HG02678 (cell line): ENCODE results near the gene AGPAT3.
A peak's percentile ranks its signal among the peaks of the same experiment; 100 is the strongest.

Source experiments
- ATAC-seq: cut with Tn5 transposase; IDR thresholded peaks from one replicate; pipeline ENCODE4 v1.9.1; 2021; ENCODE audit warnings: mild to moderate bottlenecking, moderate library complexity; ENCODE audit not compliant: unreplicated experiment

AGPAT3 gene

DNA sequence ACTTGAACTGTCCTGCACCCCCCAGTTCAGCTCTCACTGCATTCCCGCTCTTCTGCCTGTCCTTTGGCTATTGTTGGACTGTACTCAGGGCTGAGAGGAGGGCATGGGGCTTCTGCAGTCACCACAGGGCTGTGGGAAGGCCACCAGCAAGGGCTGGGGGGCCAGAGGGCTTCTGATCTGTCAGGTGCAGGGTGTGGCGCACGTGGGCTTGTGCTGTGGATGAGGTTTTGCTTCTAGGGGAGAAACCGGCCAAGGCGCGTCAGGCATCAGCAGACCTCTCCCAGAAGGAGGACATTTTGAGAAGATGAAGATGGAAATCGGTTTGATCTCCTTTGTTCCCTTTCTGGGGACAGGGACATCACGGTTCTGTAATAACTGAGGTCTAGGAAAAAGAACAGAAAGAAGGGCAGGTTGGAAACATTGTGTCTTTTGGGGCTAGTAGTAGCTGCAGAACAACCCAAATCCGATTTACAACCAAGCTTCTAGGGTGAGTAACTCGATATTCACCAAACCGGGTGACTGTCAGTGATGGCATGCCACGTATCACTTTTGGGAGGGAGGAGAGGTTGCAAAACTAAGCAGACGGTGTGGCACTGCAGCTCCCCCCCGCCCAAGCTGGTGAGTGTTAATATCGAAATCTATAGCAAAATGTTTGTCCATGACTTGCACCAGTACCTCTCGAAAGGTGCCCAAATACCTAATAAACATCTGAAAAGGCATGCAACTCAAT is 40.9 kb downstream of the AGPAT3 start:
- ATAC-seq, result no peak

GRCh38 chr21:43906585-43907370 is 41.8 kb downstream of the AGPAT3 start:
- ATAC-seq, result no peak

GRCh38 chr21:43907751-43908150 is 42.7 kb downstream of the AGPAT3 start:
- ATAC-seq, result no peak

GRCh38 chr21:43908167-43908566 is 43.1 kb downstream of the AGPAT3 start:
- no peak for ATAC-seq

GRCh38 chr21:43909741-43910400 is 44.8 kb downstream of the AGPAT3 start:
- no peak for ATAC-seq

DNA sequence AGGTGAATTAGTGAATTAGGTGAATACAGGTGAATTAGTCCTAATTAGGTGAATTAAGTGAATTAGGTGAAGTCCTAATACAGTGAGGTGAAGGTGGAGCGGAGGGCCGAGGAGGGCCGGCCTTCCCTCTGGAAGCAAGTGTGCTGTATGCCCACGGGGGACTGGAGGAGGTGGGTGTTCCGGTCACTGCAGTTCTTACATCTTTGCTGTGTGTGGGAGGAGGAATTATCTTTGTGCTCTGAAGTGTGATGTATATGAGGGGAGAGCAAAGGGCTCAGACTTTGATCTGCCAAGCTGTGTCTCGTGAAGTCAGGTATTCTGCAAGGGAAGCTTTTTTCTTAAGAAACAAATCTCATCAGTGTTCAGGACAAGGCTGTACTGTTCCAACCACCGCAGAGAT is 45.4 kb downstream of the AGPAT3 start:
- ATAC-seq, result no peak

GRCh38 chr21:43911015-43911934 is 46.3 kb downstream of the AGPAT3 start:
- no peak for ATAC-seq

GRCh38 chr21:43911935-43912487 is 47.0 kb downstream of the AGPAT3 start:
- no peak for ATAC-seq

DNA sequence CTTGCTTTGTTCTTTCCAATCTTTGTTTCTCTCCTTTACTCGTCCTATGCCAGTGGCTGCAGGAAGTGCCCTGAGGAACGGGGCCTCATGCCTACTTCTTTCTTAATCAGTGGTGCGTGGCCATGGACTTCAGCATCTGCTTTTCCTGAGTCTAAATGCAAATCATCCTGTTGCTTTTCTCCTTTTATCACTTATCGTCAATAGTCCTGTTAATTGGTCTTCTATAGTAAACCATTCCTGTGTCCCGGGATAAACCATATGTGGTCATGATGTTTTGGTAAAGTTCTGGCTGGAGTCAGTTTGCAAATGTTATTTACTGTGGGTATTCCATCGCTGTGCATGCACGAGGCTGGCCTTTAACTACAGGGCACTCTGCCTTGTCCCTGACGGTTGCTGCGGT is 47.5 kb downstream of the AGPAT3 start:
- ATAC-seq, result no peak

DNA sequence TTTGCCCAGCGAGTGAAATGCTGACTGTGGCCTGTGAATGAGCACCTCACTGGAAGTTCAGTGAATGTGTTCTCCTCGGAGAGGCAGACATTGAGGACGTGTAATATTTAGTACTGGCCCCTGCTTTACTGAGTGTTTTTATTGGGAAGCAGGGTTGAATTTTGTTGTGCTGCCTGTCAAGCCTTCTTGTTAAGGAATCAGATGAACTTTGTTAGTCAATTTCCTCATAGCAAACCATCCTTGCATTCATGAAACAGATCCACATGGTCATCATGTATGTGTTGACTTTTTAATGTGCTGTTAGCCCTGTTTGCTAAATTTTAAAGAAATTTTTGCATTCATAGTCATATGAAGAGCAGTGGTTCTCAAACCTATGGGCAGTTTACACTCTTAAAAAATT is 47.9 kb downstream of the AGPAT3 start:
- ATAC-seq, result no peak

- no peak for ATAC-seq
These were observed 48.9 kb downstream of the AGPAT3 start for GRCh38 chr21:43913928-43914327.

GRCh38 chr21:43916076-43916475 is 51.1 kb downstream of the AGPAT3 start:
- ATAC-seq, result no peak

DNA sequence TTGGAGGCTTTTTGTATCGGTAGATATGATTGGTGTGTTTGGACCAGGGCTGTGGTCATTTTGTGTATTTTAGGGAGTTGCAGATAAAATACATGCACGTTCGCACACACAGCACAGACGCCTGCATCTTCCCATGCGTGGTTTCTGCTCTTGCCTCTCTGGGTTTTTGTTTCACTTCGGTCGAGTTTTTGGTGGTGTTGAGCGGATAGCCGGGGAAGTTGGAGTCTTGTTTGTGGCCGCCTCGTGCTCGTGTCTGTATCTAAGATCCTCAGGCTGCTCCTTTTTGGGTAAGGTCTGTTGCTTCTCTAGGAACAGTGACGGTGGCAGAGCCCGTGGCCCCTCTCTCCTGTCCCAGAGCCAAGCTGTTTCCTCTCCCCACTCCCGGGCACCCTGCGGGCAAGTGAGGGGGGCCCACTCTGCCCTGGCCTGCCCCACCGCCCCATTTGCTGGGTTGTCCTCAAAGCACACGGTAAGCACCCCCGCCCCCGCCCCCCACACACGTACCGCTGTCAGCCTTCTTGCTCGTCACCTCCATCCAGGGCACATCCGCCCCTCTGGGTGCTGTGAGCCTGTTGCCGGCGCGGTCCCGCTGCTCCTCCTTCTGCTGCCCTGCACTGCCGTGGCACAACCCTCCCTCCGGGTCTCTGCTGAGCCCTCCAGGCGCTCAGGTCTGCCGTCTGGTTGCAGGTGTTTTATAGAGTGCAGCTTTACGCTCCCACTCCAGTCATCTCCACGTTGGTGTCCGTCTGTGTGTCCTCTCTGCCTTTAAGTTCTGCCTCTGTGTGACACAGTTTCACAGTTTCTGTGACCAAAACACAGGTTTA is 51.9 kb downstream of the AGPAT3 start:
- peak; percentile 36 for ATAC-seq

DNA sequence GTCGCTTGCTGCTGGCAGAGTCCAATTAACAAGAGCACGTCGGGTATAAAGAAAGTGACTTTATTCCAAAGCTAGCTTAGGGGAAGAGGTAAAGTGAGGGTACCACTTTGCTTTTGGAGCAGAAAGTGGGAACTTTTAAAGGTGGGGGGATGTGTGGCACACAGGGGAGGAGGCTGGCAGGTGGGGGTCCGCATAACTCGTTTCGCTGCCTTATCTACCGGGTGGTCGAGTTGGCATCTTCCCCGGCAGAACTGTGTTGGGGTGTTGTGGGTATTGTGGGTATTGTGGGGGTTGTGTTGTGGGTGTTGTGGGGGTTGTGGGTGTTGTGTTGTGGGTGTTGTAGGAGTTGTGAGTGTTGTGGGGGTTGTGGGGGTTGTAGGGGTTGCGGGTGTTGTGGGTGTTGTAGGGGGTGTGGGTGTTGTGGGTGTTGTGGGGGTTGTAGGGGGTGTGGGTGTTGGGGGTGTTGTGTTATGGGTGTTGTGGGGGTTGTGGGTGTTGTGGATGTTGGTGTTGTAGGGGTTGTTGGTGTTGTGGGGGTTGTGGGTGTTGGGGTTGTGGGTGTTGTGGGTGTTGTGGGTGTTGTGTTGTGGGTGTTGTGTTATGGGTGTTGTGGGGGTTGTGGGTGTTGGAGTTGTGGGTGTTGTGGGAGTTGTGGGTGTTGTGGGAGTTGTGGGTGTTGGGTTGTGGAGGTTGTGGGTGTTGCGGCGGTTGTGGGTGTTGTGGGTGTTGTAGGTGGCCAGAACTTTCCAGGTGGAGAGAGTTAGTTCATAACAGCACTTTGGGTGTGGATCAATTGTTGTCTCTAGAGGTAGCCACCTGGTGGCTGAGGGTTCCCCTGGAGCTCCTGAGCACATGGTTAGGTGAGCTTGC is 52.7 kb downstream of the AGPAT3 start:
- ATAC-seq, result no peak

DNA sequence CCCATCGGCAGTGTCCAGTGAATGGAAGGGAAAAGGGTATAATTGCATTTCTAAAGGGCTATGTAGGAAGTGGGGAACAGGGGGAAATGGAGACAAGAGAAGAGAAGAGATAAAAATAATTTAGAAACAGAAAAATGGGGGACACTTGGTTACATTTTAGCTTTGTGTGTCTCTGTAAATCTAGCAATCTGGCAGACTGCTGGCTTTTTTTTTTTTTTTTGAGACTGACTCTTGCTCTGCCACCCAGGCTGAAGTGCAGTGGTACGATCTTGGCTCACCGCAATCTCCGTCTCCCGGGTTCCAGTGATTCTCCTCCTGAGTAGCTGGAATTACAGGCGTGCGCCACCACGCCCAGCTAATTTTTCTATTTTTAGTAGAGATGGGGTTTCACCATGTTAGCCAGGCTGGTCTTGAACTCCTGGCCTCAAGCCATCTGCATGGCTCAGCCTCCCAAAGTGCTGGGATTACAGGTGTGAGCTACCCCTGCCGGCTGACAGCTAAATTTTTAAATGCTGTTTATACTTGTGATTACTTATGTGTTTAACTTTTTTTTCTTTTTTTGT is 53.4 kb downstream of the AGPAT3 start:
- ATAC-seq, result no peak

GRCh38 chr21:43919283-43919682 is 54.3 kb downstream of the AGPAT3 start:
- no peak for ATAC-seq

DNA sequence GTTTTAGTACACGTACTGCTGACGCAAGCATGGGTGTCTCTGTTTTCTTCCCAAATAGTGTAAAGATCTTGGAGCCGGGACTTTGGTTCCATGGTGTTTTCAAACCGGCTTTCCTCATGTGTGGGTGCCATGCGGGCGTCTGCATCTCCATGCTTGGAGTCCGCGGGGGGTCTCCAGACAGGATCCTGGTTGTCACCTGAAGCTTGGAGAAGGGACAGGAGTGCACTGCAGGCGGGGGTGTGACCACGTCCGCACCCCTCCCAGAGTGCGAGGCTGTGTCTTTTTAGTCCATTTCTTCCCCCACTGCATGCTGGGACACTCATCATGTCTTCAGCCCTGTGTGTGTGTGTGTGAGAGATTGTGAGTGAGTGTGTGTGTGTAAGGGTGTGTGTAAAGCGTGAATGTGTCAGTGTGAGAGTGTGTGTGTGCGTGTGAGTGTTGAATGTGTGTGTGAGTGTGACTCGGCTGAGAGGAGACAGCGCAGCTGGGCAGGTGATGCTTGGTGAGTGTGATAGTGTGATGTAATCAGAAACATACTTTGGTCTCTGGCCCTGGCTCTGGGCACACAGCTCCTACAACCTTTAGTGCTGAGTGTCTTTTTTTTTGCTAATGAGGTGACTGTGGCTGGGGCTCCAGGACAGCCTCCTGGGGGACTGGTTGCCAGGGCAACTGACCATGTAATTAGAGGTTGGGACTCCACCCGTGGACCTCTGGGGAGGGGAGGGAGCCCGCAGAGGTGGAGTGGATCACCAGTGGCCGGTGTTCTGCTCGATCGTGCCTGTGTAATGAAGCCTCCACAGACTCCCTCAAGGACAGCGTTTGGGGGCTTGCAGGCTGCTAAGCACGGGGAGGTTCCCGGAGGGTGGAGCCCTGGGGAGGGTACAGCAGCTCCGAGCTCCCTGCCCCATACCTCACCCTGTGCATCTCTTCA is 55.1 kb downstream of the AGPAT3 start:
- no peak for ATAC-seq
